Measurements from ENCODE around the gene ADGRB3. TPM values are rescaled to one million over a fixed set of nuclear protein-coding genes. Genes with fewer than 3 reads are reported as not detected.

Gene ADGRB3
- polyA plus RNA-seq, 1 of the 3 experiments (the other 2 are of a cell fraction), result 0.12 TPM

- H3K79me2 ChIP-seq (ENCODE audit: insufficient read depth), result no peaks in the 10 kb centered on the region
- no peaks in the 10 kb centered on the region for H3K9me2 ChIP-seq
- H3K36me3 ChIP-seq (replicated peaks in 1 of 2; ENCODE audit: control insufficient read depth in 1 of 2, insufficient read depth in 2 of 2, low read length in 1 of 2), result no peaks in the 10 kb centered on the region
- ChIA-PET CTCF (no interaction called here), POLR2A (no interaction called here)
- TF ChIP-seq FOXJ3 (CRISPR knock-in tag; IDR thresholded peaks at IDR 0.05) (no peak), JUND (IDR thresholded peaks at IDR 0.05) (no peak), NFIC (IDR thresholded peaks at IDR 0.05; ENCODE audit: borderline replicate concordance) (no peak), PBX3 (IDR thresholded peaks at IDR 0.05) (no peak), NRF1 (IDR thresholded peaks at IDR 0.05; ENCODE audit: low read depth, low read length) (no peak), EZH2phosphoT487 (IDR thresholded peaks at IDR 0.05; ENCODE audit: borderline replicate concordance, low read depth) (no peak), ELF1 (IDR thresholded peaks at IDR 0.05) (no peak), FOXM1 (IDR thresholded peaks at IDR 0.05; ENCODE audit: low read depth) (no peak), YY1 (IDR thresholded peaks at IDR 0.05; ENCODE audit: low read depth) (no peak), ZBTB33 (IDR thresholded peaks at IDR 0.05; ENCODE audit: borderline replicate concordance, low read depth) (no peak), SMC3 (IDR thresholded peaks at IDR 0.05; ENCODE audit: low read depth, low read length) (no peak), IRF3 (IDR thresholded peaks at IDR 0.05; ENCODE audit: low read depth, low read length) (no peak)
- no peaks in the 10 kb centered on the region for H4K20me1 ChIP-seq (ENCODE audit: insufficient read depth)
- no peak overlapping the region for H2AFZ ChIP-seq (ENCODE audit: low read depth)
- no peaks in the 10 kb centered on the region for H3F3A ChIP-seq (replicated peaks; ENCODE audit: insufficient read depth)
- H3K4me2 ChIP-seq, result no peak overlapping the region
- DNase-seq, result no peak
- H3K4me3 ChIP-seq (ENCODE audit: low read depth in 2 of 2, low read length in 1 of 2), result no peak overlapping the region
- H3K27ac ChIP-seq (ENCODE audit: low read depth in 2 of 2, low read length in 1 of 2), result no peak overlapping the region
- H3K4me1 ChIP-seq (ENCODE audit: control insufficient read depth in 1 of 2, insufficient read depth in 2 of 2, low read depth in 1 of 2, low read length in 1 of 2), result peaks cover 0 to 8% of the 10 kb centered on the region in 2 experiments; a peak in 2 of 4 replicates
- H3K27me3 ChIP-seq (ENCODE audit: insufficient read depth), result no peaks in the 10 kb centered on the region
- H3K9ac ChIP-seq, result no peak overlapping the region
- no peaks in the 10 kb centered on the region for H3K9me3 ChIP-seq
These were observed 217.7 kb downstream of the ADGRB3 start for GRCh38 chr6:68852791-68853190.

- no peak overlapping the region for H3K9ac ChIP-seq
- H3K4me1 ChIP-seq (ENCODE audit: control insufficient read depth in 1 of 2, insufficient read depth in 2 of 2, low read depth in 1 of 2, low read length in 1 of 2), result peaks cover 0 to 5% of the 10 kb centered on the region in 2 experiments; a peak in 2 of 4 replicates
- H3K36me3 ChIP-seq (replicated peaks in 1 of 2; ENCODE audit: control insufficient read depth in 1 of 2, insufficient read depth in 2 of 2, low read length in 1 of 2), result no peaks in the 10 kb centered on the region
- no peak overlapping the region for H2AFZ ChIP-seq (ENCODE audit: low read depth)
- H3K79me2 ChIP-seq (ENCODE audit: insufficient read depth), result no peaks in the 10 kb centered on the region
- POLR2A ChIA-PET, result no interaction called here
- H3K27ac ChIP-seq (ENCODE audit: low read depth in 2 of 2, low read length in 1 of 2), result no peak overlapping the region
- H3K9me3 ChIP-seq, result no peaks in the 10 kb centered on the region
- H3F3A ChIP-seq (replicated peaks; ENCODE audit: insufficient read depth), result no peaks in the 10 kb centered on the region
- no peaks in the 10 kb centered on the region for H4K20me1 ChIP-seq (ENCODE audit: insufficient read depth)
- CTCF ChIA-PET, result no interaction called here
- no peak for DNase-seq
- WGBS (ENCODE audit: low lambda C conversion rate), result 13% methylated on average over 1 of the region's 1 CpG
- H3K9me2 ChIP-seq, result no peaks in the 10 kb centered on the region
- H3K4me2 ChIP-seq, result no peak overlapping the region
- no peak overlapping the region for H3K4me3 ChIP-seq (ENCODE audit: low read depth in 2 of 2, low read length in 1 of 2)
- no peaks in the 10 kb centered on the region for H3K27me3 ChIP-seq (ENCODE audit: insufficient read depth)
- TF ChIP-seq TEAD4 (IDR thresholded peaks at IDR 0.05; ENCODE audit: borderline replicate concordance, insufficient read depth), result no peak
- no peak for TF ChIP-seq NFIC (IDR thresholded peaks at IDR 0.05; ENCODE audit: borderline replicate concordance)
- no peak for TF ChIP-seq CTCF (IDR thresholded peaks at IDR 0.05)
- no peak for TF ChIP-seq POLR2AphosphoS5 (IDR thresholded peaks at IDR 0.05; ENCODE audit: low read depth, low read length)
- TF ChIP-seq CHD2 (IDR thresholded peaks at IDR 0.05; ENCODE audit: low read length, partially characterized antibody), result no peak
- TF ChIP-seq MAX (IDR thresholded peaks at IDR 0.05; ENCODE audit: low read depth), result no peak
- TF ChIP-seq REST (IDR thresholded peaks at IDR 0.05; ENCODE audit: low read depth, low read length), result no peak
- no peak for TF ChIP-seq FOXJ3 (CRISPR knock-in tag; IDR thresholded peaks at IDR 0.05)
These were observed 224.2 kb downstream of the ADGRB3 start for GRCh38 chr6:68859233-68859632.
